Activated T-cell treated with anti-CD3 and anti-CD28 coated beads, Interleukin-2, amount 50 U/mL, for 72 hours (primary cell): Measurements from ENCODE around the gene RNFT2. TPM values are rescaled to one million over a fixed set of nuclear protein-coding genes. Genes with fewer than 3 reads are reported as not detected.

Experiments used
- ATAC-seq, 2 donors: fragments of 150-1000 bp; cut with Tn5 transposase; replicated peaks in 1 of 2; 2 replicates each; pipeline ENCODE4 v1.10.0; 2021; ENCODE audit warnings: moderate library complexity in 2 of 2, mild to moderate bottlenecking in 1 of 2
- DNase-seq, 2 donors: peaks; one replicate each; pipeline ENCODE4 v3.0.0; 2021 to 2022; ENCODE audit warnings: mixed read lengths in 1 of 2
- H3K27ac Mint-ChIP-seq: one replicate; pipeline ENCODE4 v1.8.0; 2022; ENCODE audit warnings: mild to moderate bottlenecking, moderate library complexity, mixed read lengths
- H3K27me3 Mint-ChIP-seq: one replicate; pipeline ENCODE4 v1.8.0; 2022; ENCODE audit warnings: low read depth, mixed read lengths
- H3K36me3 Mint-ChIP-seq, 2 donors: one replicate each; pipeline ENCODE4 v1.8.0; 2022; ENCODE audit warnings: mixed read lengths in 2 of 2, mild to moderate bottlenecking in 1 of 2; ENCODE audit not compliant: insufficient read depth in 2 of 2
- H3K4me1 Mint-ChIP-seq: one replicate; pipeline ENCODE4 v1.8.0; 2022; ENCODE audit warnings: low read depth, mixed read lengths
- H3K4me3 Mint-ChIP-seq, 2 donors: one replicate each; pipeline ENCODE4 v1.8.0; 2022; ENCODE audit warnings: mild to moderate bottlenecking in 2 of 2, mixed read lengths in 2 of 2, moderate library complexity in 2 of 2
- H3K9me3 Mint-ChIP-seq, 2 donors: one replicate each; pipeline ENCODE4 v1.8.0; 2022; ENCODE audit warnings: mixed read lengths in 2 of 2
- total RNA-seq, 2 donors: library from RNA; stranded (reverse); gene quantifications; one replicate each; pipeline ENCODE4 v1.2.3, GENCODE V29; 2022

The RNFT2 gene
- total RNA-seq, 2 donors from 2014 or later: 10.4 to 11.5 TPM

GRCh38 chr12:116874324-116874995 lies 136.3 kb downstream of the RNFT2 start:
- Mint-ChIP-seq H3K36me3 (peaks cover 2 to 3% of the 10 kb centered on the region in 2 donors), H3K4me3 (no peak overlapping the region), H3K9me3 (no peaks in the 10 kb centered on the region), H3K27ac (no peak overlapping the region), H3K27me3 (peaks cover 39% of the 10 kb centered on the region), H3K4me1 (peaks cover 18% of the 10 kb centered on the region)
- DNase-seq: no peak
- no peak for ATAC-seq

DNA sequence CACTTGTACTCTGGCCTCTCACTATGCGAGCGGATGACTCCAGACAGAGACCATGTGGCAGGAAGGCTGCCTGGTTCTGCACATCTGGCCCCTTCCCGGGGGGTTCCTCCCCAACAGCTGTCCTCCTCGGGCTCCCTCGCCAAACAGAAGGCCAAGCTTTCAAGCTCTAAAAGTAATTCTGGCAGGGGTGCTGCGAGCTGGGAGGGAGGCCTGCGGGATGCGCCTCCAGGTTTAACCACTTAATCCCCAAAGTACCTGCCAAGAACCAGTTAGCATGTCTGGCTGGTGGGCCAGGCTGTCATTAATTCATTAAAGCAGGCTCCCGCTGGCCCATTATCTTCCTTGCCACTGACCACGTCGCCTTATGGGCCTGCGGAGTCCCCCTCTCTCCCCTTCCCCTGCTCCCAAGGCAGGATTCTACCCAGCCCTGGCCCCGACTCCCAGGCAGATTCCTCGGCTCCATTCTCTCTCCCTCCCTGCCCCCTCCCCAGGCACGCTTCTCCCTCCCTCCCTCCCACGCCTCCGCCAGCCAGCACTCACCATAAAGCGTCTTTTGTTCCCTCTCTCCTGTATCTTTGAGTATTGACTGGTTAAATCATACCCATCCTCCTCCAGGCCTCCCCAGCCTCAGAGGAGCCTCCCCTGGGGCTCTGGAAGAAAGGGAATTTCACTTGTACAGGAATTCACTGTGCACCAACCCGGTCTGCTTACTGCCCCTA lies 138.2 kb downstream of the RNFT2 start:
- no peak for ATAC-seq
- H3K27ac Mint-ChIP-seq: no peak overlapping the region
- H3K27me3 Mint-ChIP-seq: peaks cover 53% of the 10 kb centered on the region
- peaks cover 2 to 5% of the 10 kb centered on the region in 2 donors for H3K36me3 Mint-ChIP-seq
- H3K9me3 Mint-ChIP-seq: no peaks in the 10 kb centered on the region
- no peak overlapping the region for H3K4me3 Mint-ChIP-seq
- H3K4me1 Mint-ChIP-seq: peaks cover 32% of the 10 kb centered on the region
- DNase-seq: no peak

DNA sequence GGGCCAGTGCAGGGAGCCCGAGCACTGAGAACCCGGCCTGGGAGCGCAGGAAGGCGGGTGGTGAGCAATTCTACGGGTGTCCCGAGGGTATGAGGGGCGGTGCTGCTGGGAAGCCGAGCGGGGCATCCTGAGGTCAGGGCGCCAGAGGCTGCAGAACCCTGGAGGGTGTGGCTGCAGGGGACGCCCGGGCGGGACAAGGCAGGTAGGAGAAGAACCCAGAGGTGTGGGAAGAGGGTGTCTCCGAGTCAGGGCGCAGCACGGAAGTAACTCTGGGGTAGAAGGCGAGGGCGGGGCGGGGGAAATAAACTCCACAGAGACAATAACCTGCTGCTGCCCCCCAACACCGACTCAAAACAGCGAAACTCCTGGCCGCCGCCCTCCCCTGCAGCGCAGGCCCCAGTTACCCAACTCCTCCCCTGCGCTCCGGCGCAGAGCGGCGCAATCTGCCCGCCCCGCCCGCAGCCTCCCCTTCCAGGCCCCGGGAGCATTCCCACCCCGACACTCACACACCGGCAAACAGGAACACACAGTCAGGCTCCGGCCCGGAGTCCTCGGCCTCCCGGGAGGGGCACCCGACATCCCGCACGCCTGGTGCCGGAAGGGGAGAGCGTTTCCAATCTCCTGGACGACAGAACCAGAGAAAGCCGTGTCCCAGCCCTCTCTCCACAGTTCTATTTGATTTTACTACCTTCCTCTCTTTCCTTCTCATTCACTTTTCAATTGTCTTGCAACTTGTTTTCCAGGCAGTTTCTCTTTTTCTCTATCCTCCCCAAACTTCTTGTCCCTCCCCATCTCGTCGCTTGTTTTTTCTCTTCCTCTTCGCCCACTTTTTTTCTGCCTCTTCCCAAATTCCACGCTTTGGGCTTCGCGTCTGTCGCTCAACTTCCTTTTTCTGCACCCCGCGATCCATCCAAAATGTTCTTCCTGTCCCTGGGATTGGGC lies 140.7 kb downstream of the RNFT2 start:
- peak overlapping the region; percentile 82 to 87 for H3K4me3 Mint-ChIP-seq
- H3K36me3 Mint-ChIP-seq: peaks cover 2 to 5% of the 10 kb centered on the region in 2 donors
- peaks cover 70% of the 10 kb centered on the region for H3K27me3 Mint-ChIP-seq
- DNase-seq: no peak
- no peak for ATAC-seq
- peaks cover 40% of the 10 kb centered on the region for H3K4me1 Mint-ChIP-seq
- H3K9me3 Mint-ChIP-seq: no peaks in the 10 kb centered on the region
- H3K27ac Mint-ChIP-seq: no peak overlapping the region

GRCh38 chr12:116879509-116880212 lies 141.5 kb downstream of the RNFT2 start:
- peak overlapping the region; percentile 82 to 87 for H3K4me3 Mint-ChIP-seq
- H3K9me3 Mint-ChIP-seq: no peaks in the 10 kb centered on the region
- ATAC-seq (peak in 1 of 2 donors; percentile 29), DNase-seq (peak in 1 of 2 donors; percentile 32)
- peaks cover 39% of the 10 kb centered on the region for H3K4me1 Mint-ChIP-seq
- H3K27me3 Mint-ChIP-seq: peaks cover 76% of the 10 kb centered on the region
- H3K36me3 Mint-ChIP-seq: peaks cover 2 to 5% of the 10 kb centered on the region in 2 donors
- H3K27ac Mint-ChIP-seq: no peak overlapping the region

DNA sequence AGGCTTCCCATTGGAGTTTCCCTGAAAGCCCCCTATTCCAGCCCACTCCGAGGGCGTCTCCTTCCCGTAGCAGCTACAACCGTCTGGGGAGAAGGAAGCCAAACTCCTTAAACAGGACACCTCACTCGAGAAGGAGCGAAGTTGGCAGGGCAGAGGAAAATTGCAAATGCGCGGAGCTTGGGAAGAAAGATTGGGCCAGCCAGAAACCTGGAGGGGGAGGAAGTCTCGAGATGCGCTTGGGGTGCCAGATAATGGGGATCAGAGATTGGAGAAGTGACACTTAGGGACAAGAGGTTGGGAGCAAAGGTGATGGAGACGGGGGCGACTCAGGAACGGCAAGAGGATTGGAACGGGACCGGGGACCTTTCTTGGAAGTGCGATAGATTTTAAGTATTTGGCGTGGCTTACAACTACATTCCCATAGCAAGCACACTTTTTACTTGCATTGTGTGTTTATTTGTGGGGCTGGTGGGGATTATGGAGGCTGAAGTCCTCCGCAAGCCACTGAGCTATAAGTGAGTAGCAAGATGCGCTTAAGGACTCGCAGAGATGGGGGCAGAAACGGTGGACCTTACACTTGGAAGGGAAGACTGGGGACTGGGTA lies 142.2 kb downstream of the RNFT2 start:
- Mint-ChIP-seq H3K27ac (no peak overlapping the region), H3K27me3 (peaks cover 80% of the 10 kb centered on the region), H3K36me3 (peaks cover 2 to 5% of the 10 kb centered on the region in 2 donors), H3K4me3 (peak overlapping the region; percentile 82 to 87), H3K9me3 (no peaks in the 10 kb centered on the region), H3K4me1 (peaks cover 39% of the 10 kb centered on the region)
- ATAC-seq (peak; percentile 10 to 28), DNase-seq (no peak)

- peak overlapping the region; percentile 82 to 87 for H3K4me3 Mint-ChIP-seq
- peaks cover 39% of the 10 kb centered on the region for H3K4me1 Mint-ChIP-seq
Measured at GRCh38 chr12:116880817-116881324, 142.8 kb downstream of the RNFT2 start.

DNA sequence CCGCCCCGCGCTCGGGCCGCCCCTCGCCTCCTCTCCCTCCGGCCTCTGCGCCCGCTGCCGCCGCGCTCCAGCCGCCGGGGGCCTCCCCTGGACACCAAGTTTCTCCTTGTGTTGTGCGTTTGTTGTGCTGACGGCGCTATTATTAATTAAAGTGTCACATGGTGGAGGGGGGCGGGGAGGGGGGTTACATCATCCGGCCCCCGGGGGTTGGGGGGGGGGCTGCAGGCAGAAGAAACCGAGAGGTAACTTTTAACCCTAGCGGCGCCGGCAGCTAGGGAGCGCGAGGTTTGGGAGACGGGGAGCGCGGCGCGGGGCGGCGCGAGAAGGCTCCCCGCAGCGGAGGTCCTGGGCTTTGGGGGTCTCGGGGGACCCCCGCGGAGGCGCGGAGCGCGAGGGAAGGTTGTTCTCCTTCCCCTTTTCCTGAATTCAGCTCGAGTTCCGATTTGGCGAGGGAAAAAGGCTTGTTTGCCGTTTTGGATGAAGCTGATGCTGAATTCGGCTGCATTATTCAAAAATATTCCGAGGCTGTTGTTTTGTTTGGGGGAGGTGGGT lies 143.3 kb downstream of the RNFT2 start, which contains the start of gene HRK:
Gene HRK (minus strand): TSS at position 117 of the 552 bp plus-strand sequence. CDS start 134 bp downstream, outside the sequence.
- H3K4me3 Mint-ChIP-seq: peak within 1 kb of the TSS; percentile 85 to 87
- H3K4me1 Mint-ChIP-seq: peaks cover 39% of the 10 kb centered on the region
- peaks cover 2 to 5% of the 10 kb centered on the region in 2 donors for H3K36me3 Mint-ChIP-seq
- no peak for ATAC-seq
- no peak within 1 kb of the TSS for H3K27ac Mint-ChIP-seq
- peaks cover 73% of the 10 kb centered on the region for H3K27me3 Mint-ChIP-seq
- DNase-seq: no peak
- no peaks in the 10 kb centered on the region for H3K9me3 Mint-ChIP-seq

More at GRCh38 chr12:116880817-116881324, 142.8 kb downstream of the RNFT2 start:
- DNase-seq (peak; percentile 47 to 63), ATAC-seq (peak; percentile 90 to 91)
- no peak overlapping the region for H3K27ac Mint-ChIP-seq
- no peaks in the 10 kb centered on the region for H3K9me3 Mint-ChIP-seq
- peaks cover 79% of the 10 kb centered on the region for H3K27me3 Mint-ChIP-seq
- H3K36me3 Mint-ChIP-seq: peaks cover 2 to 5% of the 10 kb centered on the region in 2 donors

DNA sequence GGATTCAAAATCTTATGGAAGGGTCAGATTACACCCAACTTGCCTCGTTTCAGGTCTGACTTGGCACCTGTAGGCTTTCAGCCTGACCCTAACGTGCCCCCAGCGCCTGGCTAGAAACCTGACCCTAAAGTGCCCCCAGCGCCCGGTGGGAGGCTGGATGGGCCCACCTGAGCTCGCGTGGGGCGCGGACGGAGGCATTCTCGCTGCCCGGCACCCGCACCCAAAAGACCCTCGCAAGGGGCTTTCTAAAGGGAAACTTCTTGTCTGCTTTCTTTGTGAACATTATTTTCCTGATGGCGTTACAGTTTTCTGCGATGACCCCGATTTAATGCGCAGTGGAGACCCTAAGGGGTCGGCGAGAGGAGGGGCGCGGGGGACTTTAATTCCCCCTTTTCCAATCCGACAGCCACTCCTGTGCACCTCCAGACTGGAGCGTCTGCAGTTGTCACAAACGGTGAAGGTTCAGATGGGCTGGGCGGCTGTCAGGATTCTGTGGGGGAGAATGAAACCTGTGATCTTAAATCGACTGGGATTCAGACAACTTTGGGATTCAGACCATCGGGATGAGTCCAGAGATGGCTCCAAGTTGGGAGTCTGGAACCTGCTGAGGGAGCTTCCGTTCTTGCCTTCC lies 143.9 kb downstream of the RNFT2 start:
- Mint-ChIP-seq H3K27ac (no peak overlapping the region), H3K4me3 (peak overlapping the region; percentile 78 to 85), H3K36me3 (peaks cover 2 to 5% of the 10 kb centered on the region in 2 donors), H3K4me1 (peaks cover 39% of the 10 kb centered on the region), H3K27me3 (peaks cover 71% of the 10 kb centered on the region), H3K9me3 (no peaks in the 10 kb centered on the region)
- ATAC-seq (no peak), DNase-seq (no peak)

GRCh38 chr12:116882742-116883141 lies 144.6 kb downstream of the RNFT2 start:
- peak overlapping the region; percentile 78 to 85 for H3K4me3 Mint-ChIP-seq
- no peak for ATAC-seq

DNA sequence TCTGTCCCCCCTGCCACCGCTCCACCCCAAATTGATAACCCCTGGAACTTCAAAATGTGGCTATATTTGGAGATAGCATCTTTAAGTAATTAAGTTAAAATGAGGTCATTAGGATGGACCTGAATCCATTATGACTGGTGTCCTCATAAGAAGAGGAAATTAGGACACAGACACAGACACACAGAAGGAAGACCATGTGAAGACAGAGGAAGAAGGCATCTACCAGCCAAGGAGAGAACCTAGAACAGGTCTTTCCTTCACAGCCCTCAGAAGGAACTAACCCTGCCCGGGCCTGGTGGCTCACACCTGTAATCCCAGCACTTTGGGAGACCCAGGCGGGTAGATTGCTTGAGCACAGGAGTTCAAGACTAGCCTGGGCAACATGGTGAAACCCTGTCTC lies 146.8 kb downstream of the RNFT2 start:
- no peak overlapping the region for H3K4me3 Mint-ChIP-seq
- no peaks in the 10 kb centered on the region for H3K9me3 Mint-ChIP-seq
- H3K27ac Mint-ChIP-seq: no peak overlapping the region
- H3K27me3 Mint-ChIP-seq: peaks cover 64% of the 10 kb centered on the region
- no peak for ATAC-seq
- H3K4me1 Mint-ChIP-seq: peaks cover 22% of the 10 kb centered on the region
- H3K36me3 Mint-ChIP-seq: peaks cover 0 to under 1% of the 10 kb centered on the region in 2 donors
- DNase-seq: no peak

More at GRCh38 chr12:116882742-116883141, 144.6 kb downstream of the RNFT2 start:
- no peak for DNase-seq
- Mint-ChIP-seq H3K4me1 (peaks cover 39% of the 10 kb centered on the region), H3K27ac (no peak overlapping the region), H3K9me3 (no peaks in the 10 kb centered on the region), H3K36me3 (peaks cover 2 to 5% of the 10 kb centered on the region in 2 donors), H3K27me3 (peaks cover 75% of the 10 kb centered on the region)

- no peaks in the 10 kb centered on the region for H3K36me3 Mint-ChIP-seq
- peaks cover 16% of the 10 kb centered on the region for H3K4me1 Mint-ChIP-seq
- H3K9me3 Mint-ChIP-seq: no peaks in the 10 kb centered on the region
- peaks cover 58% of the 10 kb centered on the region for H3K27me3 Mint-ChIP-seq
- no peak for ATAC-seq
- no peak overlapping the region for H3K4me3 Mint-ChIP-seq
- DNase-seq: no peak
- H3K27ac Mint-ChIP-seq: no peak overlapping the region
Measured at GRCh38 chr12:116885491-116885890, 147.4 kb downstream of the RNFT2 start.
